ENCODE measurements around the gene CARD11. TPM values are rescaled to one million over a fixed set of nuclear protein-coding genes. Genes with fewer than 3 reads are reported as not detected.

Gene CARD11
- total RNA-seq, 1 donor from 2014 or later, result 1.7 TPM

- Mint-ChIP-seq H3K36me3 (ENCODE audit: low read depth) (no peaks in the 10 kb centered on the region), H3K27ac (ENCODE audit: unreplicated experiment) (no peak overlapping the region), H3K4me3 (ENCODE audit: unreplicated experiment) (no peak overlapping the region), H3K27me3 (ENCODE audit: low read depth) (peaks cover 8% of the 10 kb centered on the region), H3K9me3 (ENCODE audit: low read depth) (no peaks in the 10 kb centered on the region), H3K4me1 (ENCODE audit: low read depth) (no peaks in the 10 kb centered on the region)
- no peak for DNase-seq (ENCODE audit: low spot score)
- TF ChIP-seq, protein P1, sequence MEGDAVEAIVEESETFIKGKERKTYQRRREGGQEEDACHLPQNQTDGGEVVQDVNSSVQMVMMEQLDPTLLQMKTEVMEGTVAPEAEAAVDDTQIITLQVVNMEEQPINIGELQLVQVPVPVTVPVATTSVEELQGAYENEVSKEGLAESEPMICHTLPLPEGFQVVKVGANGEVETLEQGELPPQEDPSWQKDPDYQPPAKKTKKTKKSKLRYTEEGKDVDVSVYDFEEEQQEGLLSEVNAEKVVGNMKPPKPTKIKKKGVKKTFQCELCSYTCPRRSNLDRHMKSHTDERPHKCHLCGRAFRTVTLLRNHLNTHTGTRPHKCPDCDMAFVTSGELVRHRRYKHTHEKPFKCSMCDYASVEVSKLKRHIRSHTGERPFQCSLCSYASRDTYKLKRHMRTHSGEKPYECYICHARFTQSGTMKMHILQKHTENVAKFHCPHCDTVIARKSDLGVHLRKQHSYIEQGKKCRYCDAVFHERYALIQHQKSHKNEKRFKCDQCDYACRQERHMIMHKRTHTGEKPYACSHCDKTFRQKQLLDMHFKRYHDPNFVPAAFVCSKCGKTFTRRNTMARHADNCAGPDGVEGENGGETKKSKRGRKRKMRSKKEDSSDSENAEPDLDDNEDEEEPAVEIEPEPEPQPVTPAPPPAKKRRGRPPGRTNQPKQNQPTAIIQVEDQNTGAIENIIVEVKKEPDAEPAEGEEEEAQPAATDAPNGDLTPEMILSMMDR (IDR thresholded peaks at IDR 0.05), result no peak
These were observed 130.8 kb downstream of the CARD11 start for GRCh38 chr7:2912684-2913439.

DNA sequence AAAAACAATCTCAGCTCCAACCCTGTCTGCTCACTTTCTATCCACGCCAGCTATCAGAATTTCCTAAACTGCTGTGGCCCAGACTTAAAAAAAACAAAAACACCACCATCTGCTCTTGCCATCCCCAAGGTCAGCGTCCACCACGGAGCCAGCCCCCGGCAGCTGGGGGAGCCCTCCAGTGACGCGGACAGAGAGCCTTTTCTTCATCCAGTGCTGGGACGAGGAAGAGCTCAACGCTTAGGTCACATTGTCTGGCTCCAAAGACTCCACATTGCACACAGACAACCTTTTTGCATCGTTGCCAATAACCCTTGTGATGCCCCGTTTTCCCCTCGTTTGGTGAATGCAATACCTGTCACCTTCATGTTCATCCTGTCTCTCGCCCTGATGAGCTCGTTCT, 132.2 kb downstream of the CARD11 start:
- no peaks in the 10 kb centered on the region for H3K9me3 Mint-ChIP-seq (ENCODE audit: low read depth)
- DNase-seq (ENCODE audit: low spot score), result no peak
- H3K36me3 Mint-ChIP-seq (ENCODE audit: low read depth), result no peaks in the 10 kb centered on the region
- no peak overlapping the region for H3K27ac Mint-ChIP-seq (ENCODE audit: unreplicated experiment)
- H3K4me1 Mint-ChIP-seq (ENCODE audit: low read depth), result no peaks in the 10 kb centered on the region
- H3K4me3 Mint-ChIP-seq (ENCODE audit: unreplicated experiment), result no peak overlapping the region
- no peaks in the 10 kb centered on the region for H3K27me3 Mint-ChIP-seq (ENCODE audit: low read depth)
- TF ChIP-seq, protein P1 (IDR thresholded peaks at IDR 0.05), result no peak

- H3K36me3 Mint-ChIP-seq (ENCODE audit: low read depth), result no peaks in the 10 kb centered on the region
- DNase-seq (ENCODE audit: low spot score), result no peak
- TF ChIP-seq, protein P1 (IDR thresholded peaks at IDR 0.05), result no peak
- no peaks in the 10 kb centered on the region for H3K27me3 Mint-ChIP-seq (ENCODE audit: low read depth)
- no peaks in the 10 kb centered on the region for H3K4me1 Mint-ChIP-seq (ENCODE audit: low read depth)
- H3K9me3 Mint-ChIP-seq (ENCODE audit: low read depth), result no peaks in the 10 kb centered on the region
- H3K27ac Mint-ChIP-seq (ENCODE audit: unreplicated experiment), result no peak overlapping the region
- H3K4me3 Mint-ChIP-seq (ENCODE audit: unreplicated experiment), result no peak overlapping the region
These were observed 134.1 kb downstream of the CARD11 start for GRCh38 chr7:2909471-2910039.

- Mint-ChIP-seq H3K36me3 (ENCODE audit: low read depth) (no peaks in the 10 kb centered on the region), H3K4me3 (ENCODE audit: unreplicated experiment) (no peak overlapping the region), H3K27me3 (ENCODE audit: low read depth) (peaks cover under 1% of the 10 kb centered on the region), H3K9me3 (ENCODE audit: low read depth) (no peaks in the 10 kb centered on the region), H3K27ac (ENCODE audit: unreplicated experiment) (no peak overlapping the region), H3K4me1 (ENCODE audit: low read depth) (no peaks in the 10 kb centered on the region)
- TF ChIP-seq, protein P1 (IDR thresholded peaks at IDR 0.05), result no peak
- DNase-seq (ENCODE audit: low spot score), result no peak
These were observed 134.6 kb downstream of the CARD11 start for GRCh38 chr7:2909043-2909442.

DNA sequence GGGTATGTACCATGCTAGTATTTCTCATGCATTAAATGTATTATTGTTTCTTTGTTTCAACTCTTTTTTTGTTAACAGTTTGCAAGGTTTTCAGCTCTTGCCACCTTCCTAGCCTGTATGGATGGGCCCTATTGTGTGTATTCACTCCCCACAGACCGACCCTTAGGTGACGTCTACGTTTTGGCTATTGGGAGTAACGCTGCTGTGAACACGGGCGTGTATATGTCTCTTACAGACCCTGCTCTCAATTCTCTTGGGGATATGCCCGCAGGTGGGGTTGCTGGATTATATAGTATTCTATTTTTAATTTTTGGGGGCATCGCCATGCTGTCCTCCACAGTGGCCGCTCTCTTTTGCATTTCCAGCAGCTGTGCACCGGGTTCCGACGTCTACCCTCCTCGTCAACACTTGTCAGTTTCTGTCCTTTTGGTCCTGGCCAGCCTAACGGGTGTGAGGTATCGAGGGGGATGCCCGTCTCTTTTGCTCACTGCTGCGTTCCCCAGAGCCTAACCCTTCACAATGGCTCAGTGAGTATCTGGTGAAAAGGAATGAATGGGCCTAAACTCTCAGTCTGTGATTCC, 135.5 kb downstream of the CARD11 start:
- Mint-ChIP-seq H3K9me3 (ENCODE audit: low read depth) (no peaks in the 10 kb centered on the region), H3K36me3 (ENCODE audit: low read depth) (no peaks in the 10 kb centered on the region), H3K27me3 (ENCODE audit: low read depth) (peaks cover 2% of the 10 kb centered on the region), H3K4me1 (ENCODE audit: low read depth) (no peaks in the 10 kb centered on the region), H3K4me3 (ENCODE audit: unreplicated experiment) (no peak overlapping the region), H3K27ac (ENCODE audit: unreplicated experiment) (no peak overlapping the region)
- TF ChIP-seq, protein P1 (IDR thresholded peaks at IDR 0.05), result no peak
- no peak for DNase-seq (ENCODE audit: low spot score)

Measured in chondrocyte (in vitro differentiated cells).